ENCODE data around the gene MCF2.

DNA sequence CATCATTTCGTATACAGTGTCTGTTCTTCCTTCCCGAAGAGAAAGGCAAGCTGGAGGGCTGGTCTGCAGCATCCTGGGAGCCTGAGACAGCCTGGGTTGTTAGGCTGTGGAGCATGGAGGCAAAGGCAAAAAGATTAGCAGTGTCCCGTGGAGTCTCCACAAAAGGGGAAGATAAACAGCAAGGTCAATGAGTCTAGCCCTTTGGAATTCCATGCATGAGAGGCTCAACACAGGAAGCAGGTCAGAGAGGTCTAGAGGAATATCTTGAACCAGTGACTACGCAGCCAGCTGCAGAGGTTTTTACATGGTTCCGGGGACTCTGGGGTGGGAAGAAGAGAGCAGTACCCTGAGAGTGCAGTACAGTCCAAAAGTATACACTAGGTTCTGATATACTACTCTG, 12.2 kb upstream of the MCF2 start:
- no peak for TF ChIP-seq CTCF (conservative IDR thresholded peaks at IDR 0.05; ENCODE audit: low read length)
- TF ChIP-seq EZH2phosphoT487 (IDR thresholded peaks at IDR 0.05; ENCODE audit: borderline replicate concordance, low read depth, low read length): no peak
